GM18511 (cell line): ENCODE data around the gene GSTA1.
A peak's percentile ranks its signal among the peaks of the same experiment; 100 is the strongest.
"Not testable (repeated sequence)": the region's sequence is repeated elsewhere in the genome, so short reads cannot be mapped to it uniquely, and the experiment has no call there.

ENCODE experiments used
- ATAC-seq: cut with Tn5 transposase; IDR thresholded peaks from one replicate; pipeline ENCODE4 v1.9.1; 2021; ENCODE audit warnings: mild to moderate bottlenecking, moderate library complexity; ENCODE audit not compliant: unreplicated experiment

GSTA1 gene

DNA sequence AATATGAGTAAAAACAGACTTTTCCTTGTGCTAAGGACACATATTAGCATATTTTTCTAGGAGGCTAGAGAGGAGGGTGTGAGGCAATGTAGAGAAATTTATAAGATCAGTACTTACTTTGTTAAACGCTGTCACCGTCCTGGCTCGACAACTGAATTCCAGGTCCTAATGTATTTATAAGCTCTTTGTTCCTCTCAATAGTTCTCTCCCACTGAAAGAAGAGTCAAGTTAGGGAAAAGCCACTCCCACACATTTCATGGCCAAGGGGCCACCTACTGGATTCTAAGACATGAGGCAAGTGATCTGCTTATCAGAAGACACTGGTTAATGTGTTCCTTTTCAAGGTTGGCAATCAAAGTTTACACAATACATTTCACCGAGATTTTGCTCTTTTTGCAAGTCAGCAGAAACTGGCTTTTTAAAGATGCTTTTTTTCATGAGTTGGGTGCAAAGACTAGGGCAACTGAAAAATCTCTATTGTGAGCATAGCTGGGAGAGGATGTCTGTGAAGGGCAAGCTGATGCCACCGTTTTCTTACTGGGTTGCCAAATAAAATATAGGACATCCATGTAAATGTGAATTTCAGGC is at the start of gene GSTA1:
TSS of gene GSTA1 (minus strand) at position 149 of the 588 bp plus-strand sequence. CDS start 4,549 bp downstream, outside the sequence.
- ATAC-seq: not testable (repeated sequence)

GRCh38 chr6:52849137-52849536 is 45.5 kb upstream of the GSTA1 start:
- no peak for ATAC-seq

GRCh38 chr6:52846002-52846401 is 42.4 kb upstream of the GSTA1 start:
- ATAC-seq: no peak

DNA sequence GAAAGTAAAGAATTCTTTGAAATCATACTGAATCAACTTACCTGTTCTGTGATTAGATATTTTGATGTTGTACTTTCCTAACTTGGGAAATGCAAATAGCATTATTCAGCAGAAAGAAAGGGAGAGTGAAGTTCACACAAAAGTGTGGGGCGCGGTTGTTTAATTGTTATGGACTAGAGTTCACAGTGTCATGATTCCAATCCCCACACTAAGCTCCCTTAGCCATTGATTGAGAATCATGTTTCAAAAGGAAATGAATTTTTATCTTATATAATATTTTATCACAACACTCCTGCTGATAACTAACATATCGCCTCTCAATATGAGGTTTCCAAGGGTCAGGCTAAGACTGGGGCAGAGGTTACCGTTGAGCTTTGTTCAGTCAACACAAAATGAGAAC is 40.0 kb upstream of the GSTA1 start:
- no peak for ATAC-seq

DNA sequence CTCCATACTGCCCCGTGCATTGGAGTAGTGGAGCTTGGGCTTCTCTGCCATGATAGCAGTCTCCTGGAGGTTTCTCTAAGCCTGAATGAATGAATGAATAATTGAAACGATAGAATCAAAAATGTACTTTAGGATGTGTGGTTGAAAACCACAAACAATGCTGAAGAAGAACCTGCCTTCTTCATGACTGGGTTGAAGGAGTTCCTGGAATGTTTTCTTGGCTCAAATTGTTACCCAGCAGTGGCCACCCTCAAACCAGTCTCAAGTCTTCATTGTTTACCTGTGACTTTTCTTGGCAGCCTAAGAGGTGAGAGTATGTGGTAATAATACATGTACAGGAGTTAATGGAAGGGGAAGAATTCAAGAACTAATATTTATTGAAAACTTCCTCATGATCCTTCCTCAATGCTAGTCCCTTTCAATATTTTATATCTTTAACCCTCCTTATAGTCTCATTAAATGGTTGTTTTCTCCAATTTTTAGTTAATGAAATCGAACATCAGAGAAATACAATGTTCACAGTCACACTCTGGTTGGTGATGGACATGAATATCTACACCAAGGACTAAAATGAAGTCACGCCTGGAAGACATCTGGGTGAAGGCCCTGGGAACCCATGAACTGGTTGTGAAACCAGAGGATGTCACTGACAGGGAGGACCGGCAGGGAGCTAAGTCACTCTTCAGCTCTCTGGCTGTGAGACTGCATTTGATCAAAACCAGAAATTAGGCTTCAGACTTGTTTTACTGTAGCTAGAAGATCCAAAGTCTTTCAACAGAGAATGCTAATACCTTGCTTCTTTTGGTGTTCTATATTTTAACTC is 37.4 kb upstream of the GSTA1 start, which contains the start of gene GSTA5:
TSS of gene GSTA5 (minus strand) at position 51 of the 823 bp plus-strand sequence.
- ATAC-seq: no peak

DNA sequence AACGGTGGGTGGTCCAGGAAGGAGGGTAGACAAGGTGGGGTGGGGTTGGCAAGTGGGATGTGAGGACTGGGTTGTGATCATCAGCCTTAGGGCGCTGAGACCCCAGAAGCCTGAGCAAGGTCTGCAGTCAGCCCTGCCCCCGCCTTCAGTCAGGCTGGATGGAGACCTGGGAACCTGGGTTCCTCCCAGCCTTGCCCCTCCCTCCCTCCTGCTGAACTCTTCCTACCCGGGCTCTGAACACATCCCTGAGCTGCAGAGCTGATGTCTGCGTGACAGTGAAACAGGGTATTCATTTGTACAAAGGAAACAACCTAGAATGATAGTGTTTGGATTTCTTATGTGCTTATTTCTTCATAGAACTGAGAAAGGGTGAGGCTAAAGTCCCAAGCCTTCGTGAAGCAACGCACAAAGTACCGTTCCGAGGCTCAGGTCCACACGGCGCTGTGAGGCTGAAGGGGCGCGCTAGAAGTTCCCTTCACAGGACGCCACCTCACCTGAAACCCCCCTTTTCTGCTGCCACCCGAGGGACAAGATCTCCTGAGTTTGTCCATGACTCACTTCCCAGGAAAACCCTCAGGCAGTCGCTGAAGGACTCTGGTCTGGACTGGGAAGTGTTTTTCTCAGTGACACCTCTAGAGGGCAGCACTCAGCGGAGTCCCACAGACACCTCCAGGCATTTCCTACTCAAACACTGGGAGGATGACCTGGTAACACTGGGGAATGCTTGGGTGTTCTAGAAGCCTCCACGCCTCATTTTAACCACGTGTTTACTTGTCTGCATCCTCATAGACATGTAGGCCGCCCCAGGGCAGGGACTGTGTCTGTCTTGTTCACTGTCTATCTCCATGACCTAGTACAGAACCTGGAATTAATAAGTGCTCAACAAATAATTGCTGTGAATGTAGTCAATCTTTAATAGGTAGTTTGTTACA is 35.8 kb upstream of the GSTA1 start:
- ATAC-seq: peak; percentile 89

GRCh38 chr6:52834481-52834880 is 30.9 kb upstream of the GSTA1 start:
- ATAC-seq: no peak

- not testable (repeated sequence) for ATAC-seq
Measured at GRCh38 chr6:52830869-52831268, 27.3 kb upstream of the GSTA1 start.

- no peak for ATAC-seq
Measured at GRCh38 chr6:52829046-52829817, 25.6 kb upstream of the GSTA1 start.

DNA sequence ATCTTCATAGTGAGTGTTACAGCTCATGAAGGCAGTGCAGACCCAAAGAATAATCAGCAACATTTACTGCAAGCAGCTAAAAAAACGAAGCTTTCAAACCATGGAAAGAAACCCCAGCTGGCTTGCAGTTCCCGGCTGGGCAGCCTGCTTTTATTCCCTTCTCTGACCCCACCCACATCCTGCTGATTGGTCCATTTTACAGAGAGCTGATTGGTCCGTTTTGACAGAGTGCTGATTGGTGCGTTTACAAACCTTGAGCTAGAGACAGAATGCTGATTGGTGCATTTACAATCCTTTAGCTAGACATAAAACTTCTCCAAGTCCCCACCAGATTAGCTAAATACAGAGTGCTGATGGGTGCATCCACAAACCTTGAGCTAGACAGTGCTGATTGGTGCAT is 25.0 kb upstream of the GSTA1 start:
- ATAC-seq: not testable (repeated sequence)

DNA sequence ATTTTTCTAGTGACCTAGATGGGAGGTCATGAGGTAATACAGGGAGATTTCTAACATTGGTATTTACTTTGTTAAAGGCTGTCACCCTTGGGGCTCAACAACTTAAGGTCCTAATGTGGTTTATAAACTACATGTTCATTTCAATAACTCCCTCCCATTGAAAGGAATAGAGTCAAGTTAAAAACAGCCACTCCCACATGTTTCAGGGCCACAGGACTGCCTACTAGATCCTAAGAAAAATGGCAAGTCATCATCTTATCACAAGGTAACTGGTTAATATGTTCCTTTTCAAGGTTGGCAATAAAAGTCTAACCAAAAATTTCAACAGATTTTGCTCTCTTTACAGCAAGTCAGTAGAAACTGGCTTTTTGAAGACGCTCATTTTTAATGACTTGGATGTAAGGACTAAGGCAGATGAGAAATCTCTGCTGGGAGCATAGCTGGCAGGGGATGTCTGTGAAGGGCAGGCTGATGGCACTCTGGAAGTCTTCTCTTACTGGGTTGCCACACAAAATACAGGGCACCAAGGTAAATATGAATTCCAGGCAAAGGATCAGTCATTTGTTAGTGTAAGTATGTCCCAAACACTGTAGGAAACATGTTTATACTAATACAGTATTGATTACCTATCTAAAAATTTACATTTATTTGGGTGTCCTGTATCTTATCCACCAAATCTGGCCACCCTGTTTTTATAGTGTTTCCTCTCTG is 23.6 kb upstream of the GSTA1 start:
- ATAC-seq: not testable (repeated sequence)

GRCh38 chr6:52826513-52826912 is 22.9 kb upstream of the GSTA1 start:
- no peak for ATAC-seq

GRCh38 chr6:52825900-52826459 is 22.4 kb upstream of the GSTA1 start:
- ATAC-seq: not testable (repeated sequence)

GRCh38 chr6:52825270-52825793 is 21.7 kb upstream of the GSTA1 start:
- not testable (repeated sequence) for ATAC-seq

DNA sequence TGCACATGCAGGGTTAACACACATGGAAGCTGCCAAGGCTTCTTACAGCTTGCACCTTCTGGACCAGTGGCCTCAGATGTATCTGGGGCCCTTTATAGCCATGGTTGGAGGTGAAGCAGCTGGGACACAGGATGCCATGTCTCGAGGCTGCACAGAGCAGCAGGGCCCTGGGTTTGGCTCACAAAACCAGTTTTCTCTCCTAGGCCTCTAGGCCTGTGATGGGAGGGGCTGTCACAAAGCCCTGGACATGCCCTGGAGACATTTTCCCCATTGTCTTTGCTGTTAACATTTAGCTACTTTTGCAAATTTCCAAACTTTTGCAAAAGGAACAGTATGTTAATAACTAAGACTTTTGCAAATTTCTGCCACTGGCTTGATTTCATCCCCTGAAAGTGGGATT is 18.2 kb upstream of the GSTA1 start:
- no peak for ATAC-seq

DNA sequence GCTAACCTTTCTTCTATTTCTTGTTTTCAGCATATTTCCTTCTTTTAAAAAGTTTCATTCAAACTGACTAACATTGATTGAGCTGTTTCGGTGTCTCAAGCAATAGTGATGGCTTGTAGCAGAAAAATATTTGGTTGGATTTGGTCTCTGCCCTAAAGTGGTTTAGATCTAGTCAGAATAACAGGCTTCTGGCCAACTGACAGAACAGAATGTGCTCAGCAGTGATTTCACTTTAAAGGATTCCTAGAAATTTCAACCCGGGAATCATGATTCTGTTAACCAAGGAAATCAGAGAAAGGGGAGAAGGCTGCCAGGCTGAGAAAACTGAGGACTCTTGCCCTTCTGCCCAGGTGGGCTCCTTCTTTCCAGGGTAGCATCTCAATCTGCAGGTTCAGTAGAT is 16.6 kb upstream of the GSTA1 start:
- ATAC-seq: no peak

DNA sequence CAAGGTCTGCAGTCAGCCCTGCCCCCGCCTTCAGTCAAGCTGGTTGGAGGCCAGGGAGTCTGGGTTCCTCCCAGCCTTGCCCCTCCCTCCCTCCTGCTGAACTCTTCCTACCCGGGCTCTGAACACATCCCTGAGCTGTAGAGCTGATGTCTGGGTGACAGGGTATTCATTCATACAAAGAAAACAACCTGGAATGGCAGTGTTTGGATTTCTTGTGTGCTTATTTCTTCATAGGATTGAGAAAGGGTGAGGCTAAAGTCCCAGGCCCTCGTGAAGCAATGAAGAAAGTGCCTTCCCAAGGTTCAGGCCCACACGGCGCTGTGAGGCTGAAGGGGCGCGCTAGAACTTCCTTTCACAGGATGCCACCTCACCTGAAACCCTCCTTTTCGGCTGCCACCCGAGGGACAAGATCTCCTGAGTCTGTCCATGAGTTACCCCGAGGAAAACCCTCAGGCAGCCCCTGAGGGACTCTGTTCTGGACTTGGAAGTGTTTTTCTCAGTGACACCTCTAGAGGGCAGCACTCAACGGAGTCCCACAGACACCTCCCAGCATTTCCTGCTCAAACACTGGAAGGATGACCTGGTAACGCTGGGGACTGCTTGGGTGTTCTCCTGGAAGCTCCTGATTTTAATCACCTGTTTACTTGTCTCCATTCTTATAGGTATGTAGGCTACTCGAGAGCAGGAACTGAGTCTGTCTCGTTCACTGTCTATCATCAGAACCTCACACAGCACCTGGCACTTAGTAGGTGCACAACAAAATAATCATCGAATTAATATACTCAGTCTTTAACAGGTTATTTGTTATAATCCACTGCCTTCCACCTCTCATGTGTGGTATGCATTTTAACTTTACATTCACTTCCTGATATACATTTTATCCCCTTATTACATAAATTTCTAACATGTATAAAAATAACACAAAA is 11.8 kb upstream of the GSTA1 start:
- peak; percentile 85 for ATAC-seq

DNA sequence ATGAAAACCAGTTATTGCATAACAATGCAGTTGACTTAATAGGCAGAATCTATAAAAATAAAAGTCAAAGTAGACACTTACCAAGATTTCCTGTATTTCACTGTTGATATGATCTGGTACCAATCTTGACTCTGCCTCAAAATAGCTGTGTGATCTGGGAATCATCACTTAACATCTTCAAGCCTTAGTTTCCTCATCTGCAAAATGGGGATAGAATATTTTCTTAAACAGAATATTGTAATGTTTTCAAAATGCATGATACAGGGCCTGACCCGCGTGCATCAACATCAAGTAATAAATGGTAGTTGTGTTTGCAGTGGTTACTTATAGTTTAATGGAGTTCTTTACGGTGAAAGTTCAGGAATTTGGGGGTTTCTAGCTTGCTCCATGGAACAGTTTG is 10.9 kb upstream of the GSTA1 start:
- not testable (repeated sequence) for ATAC-seq
